ENCODE measurements around the gene FRRS1L. TPM values are rescaled to one million over a fixed set of nuclear protein-coding genes. Genes with fewer than 3 reads are reported as not detected.

Gene FRRS1L
- total and polyA plus RNA-seq, 2 of the 13 experiments (the other 11 are each of a cell fraction or from before 2014, with no cell fraction given): 0.02 to 0.03 TPM

GRCh38 chr9:109092587-109092986, 74.5 kb downstream of the FRRS1L start:
- BruUV-seq (replicated peaks): no TSS peak
- H3K9me3 ChIP-seq (ENCODE audit: low read length): no peaks in the 10 kb centered on the region
- no peak overlapping the region for H3K4me3 ChIP-seq (replicated peaks in 1 of 3; ENCODE audit: insufficient read depth in 1 of 3, low read depth in 2 of 3, low read length in 3 of 3)
- no peak for TF ChIP-seq ZBTB34 (CRISPR knock-in tag; IDR thresholded peaks at IDR 0.05)
- no peak for TF ChIP-seq NR2F2 (IDR thresholded peaks at IDR 0.05; ENCODE audit: borderline replicate concordance, low read depth)
- TF ChIP-seq RBM22 (optimal IDR thresholded peaks at IDR 0.05; ENCODE audit: low read length): no peak
- TF ChIP-seq ZZZ3 (CRISPR knock-in tag; IDR thresholded peaks at IDR 0.05; ENCODE audit: borderline replicate concordance): no peak
- TF ChIP-seq TFDP1 (CRISPR knock-in tag; IDR thresholded peaks at IDR 0.05; ENCODE audit: borderline replicate concordance): no peak
- no peak overlapping the region for H2AFZ ChIP-seq (ENCODE audit: low read length)
- in situ Hi-C loops (cut with HindIII; ENCODE audit: extremely low pct_ligation_motif_present, low pct_unique_long_range_greater_than_20kb): no loop called here
- ChIA-PET CTCF (ENCODE audit: low intra/inter-chr PET ratio, low total read pairs) (no interaction called here), POLR2A (no interaction called here)
- peaks cover 18 to 68% of the 10 kb centered on the region in 2 experiments for H3K36me3 ChIP-seq (replicated peaks in 1 of 2; ENCODE audit: control insufficient read depth in 1 of 2, insufficient read depth in 2 of 2, low read length in 2 of 2)
- no peak overlapping the region for H3K4me2 ChIP-seq (ENCODE audit: low read depth, low read length)
- 85% methylated on average over 1 of the region's 1 CpG for WGBS (ENCODE audit: low lambda C conversion rate)
- peaks cover 43% of the 10 kb centered on the region for H3K79me2 ChIP-seq (ENCODE audit: insufficient read depth, low read length)
- H4K20me1 ChIP-seq (ENCODE audit: insufficient read depth, low read length): no peaks in the 10 kb centered on the region; the same call in 1 of the 2 replicates
- peaks cover 26% of the 10 kb centered on the region for H3K4me1 ChIP-seq (ENCODE audit: insufficient read depth, low read length)
- intact Hi-C loops (cut with micrococcal nuclease; ENCODE audit: unreplicated experiment): no loop called here
- H3K9ac ChIP-seq (ENCODE audit: insufficient read depth, low read depth, low read length): no peak overlapping the region
- FAIRE-seq: no peak
- no peak for ATAC-seq
- DNase-seq (ENCODE audit: low spot score): no peak
- H3K27ac ChIP-seq (ENCODE audit: extremely low read length, insufficient read depth, low read length): no peak overlapping the region
- H3K27me3 ChIP-seq (ENCODE audit: control insufficient read depth in 1 of 2, insufficient read depth in 2 of 2, low read length in 2 of 2): no peaks in the 10 kb centered on the region

GRCh38 chr9:109092051-109092580, 74.9 kb downstream of the FRRS1L start:
- Histone ChIP-seq H3K4me1 (ENCODE audit: insufficient read depth, low read length) (peaks cover 26% of the 10 kb centered on the region), H3K36me3 (replicated peaks in 1 of 2; ENCODE audit: control insufficient read depth in 1 of 2, insufficient read depth in 2 of 2, low read length in 2 of 2) (peaks cover 18 to 72% of the 10 kb centered on the region in 2 experiments), H3K27me3 (ENCODE audit: control insufficient read depth in 1 of 2, insufficient read depth in 2 of 2, low read length in 2 of 2) (no peaks in the 10 kb centered on the region), H4K20me1 (ENCODE audit: insufficient read depth, low read length) (no peaks in the 10 kb centered on the region; the same call in 1 of the 2 replicates), H3K4me3 (replicated peaks in 1 of 3; ENCODE audit: insufficient read depth in 1 of 3, low read depth in 2 of 3, low read length in 3 of 3) (no peak overlapping the region), H2AFZ (ENCODE audit: low read length) (no peak overlapping the region), H3K79me2 (ENCODE audit: insufficient read depth, low read length) (peaks cover 39% of the 10 kb centered on the region), H3K4me2 (ENCODE audit: low read depth, low read length) (no peak overlapping the region), H3K9me3 (ENCODE audit: low read length) (no peaks in the 10 kb centered on the region), H3K9ac (ENCODE audit: insufficient read depth, low read depth, low read length) (no peak overlapping the region), H3K27ac (ENCODE audit: extremely low read length, insufficient read depth, low read length) (no peak overlapping the region)
- POLR2A ChIA-PET: no interaction called here
- BruUV-seq (replicated peaks): no TSS peak
- ATAC-seq (no peak), DNase-seq (ENCODE audit: low spot score) (no peak), FAIRE-seq (no peak)
- in situ Hi-C loops (cut with HindIII; ENCODE audit: extremely low pct_ligation_motif_present, low pct_unique_long_range_greater_than_20kb): no loop called here
- intact Hi-C loops (cut with micrococcal nuclease; ENCODE audit: unreplicated experiment): no loop called here
- CTCF ChIA-PET (ENCODE audit: low intra/inter-chr PET ratio, low total read pairs): no interaction called here
- TF ChIP-seq ZNF784 (CRISPR knock-in tag; IDR thresholded peaks at IDR 0.05; ENCODE audit: borderline replicate concordance) (no peak), E2F5 (CRISPR knock-in tag; conservative IDR thresholded peaks at IDR 0.05) (no peak), NFAT5 (CRISPR knock-in tag; IDR thresholded peaks at IDR 0.05) (no peak)

All from HepG2 (cell line).